Naive thymus-derived CD4-positive, alpha-beta T cell (primary cell): ENCODE measurements around the gene AIPL1. TPM values are rescaled to one million over a fixed set of nuclear protein-coding genes. Genes with fewer than 3 reads are reported as not detected.

ENCODE experiments used
- ATAC-seq: fragments of 150-1000 bp; cut with Tn5 transposase; 2 replicates; pipeline ENCODE4 v1.10.0; 2021; ENCODE audit warnings: mild to moderate bottlenecking, moderate library complexity
- CTCF ChIA-PET: fragments of 350-600 bp; sonication (Branson Sonifier 250); formaldehyde crosslinking; loops from one replicate; lab custom pipeline; 2021; ENCODE audit warnings: antibody characterized with exemption; lab: Charles Lee
- POLR2A ChIA-PET: fragments of 350-600 bp; sonication (Branson Sonifier 250); formaldehyde crosslinking; loops from one replicate; lab custom pipeline; 2021; ENCODE audit warnings: antibody characterized with exemption, inconsistent platforms; lab: Charles Lee
- DNase-seq, 9 donors: peaks; one replicate each; pipeline versions ENCODE4 v3.0.0 to v3.0.0-alpha.2; 2020 to 2022; ENCODE audit warnings: mixed read lengths in 1 of 9
- H3K27ac ChIP-seq: one replicate; pipeline ENCODE4 v1.7.0; 2013; ENCODE audit warnings: mild to moderate bottlenecking, low read depth, low read length, moderate library complexity
- H3K27me3 ChIP-seq, 2 donors: one replicate each; pipeline ENCODE4 v1.7.0; 2013; ENCODE audit warnings: low read length in 2 of 2, mild to moderate bottlenecking in 2 of 2, moderate library complexity in 2 of 2; ENCODE audit not compliant: control insufficient read depth in 2 of 2, insufficient read depth in 2 of 2
- H3K36me3 ChIP-seq, 3 experiments: 1 replicate in 2 of 3; 2 replicates in 1 of 3; pipeline ENCODE4 v1.7.0; 2013; ENCODE audit warnings: low read length in 3 of 3, mild to moderate bottlenecking in 3 of 3, moderate library complexity in 1 of 3; ENCODE audit not compliant: insufficient read depth in 3 of 3, control insufficient read depth in 2 of 3
- H3K4me1 ChIP-seq, 2 donors: one replicate each; pipeline ENCODE4 v1.7.0; 2013; ENCODE audit warnings: low read length in 2 of 2, mild to moderate bottlenecking in 2 of 2, moderate library complexity in 1 of 2; ENCODE audit not compliant: control insufficient read depth in 2 of 2, insufficient read depth in 2 of 2
- H3K4me3 ChIP-seq: 2 replicates; pipeline ENCODE4 v1.7.0; 2013; ENCODE audit warnings: mild to moderate bottlenecking, low read length
- H3K9me3 ChIP-seq, 3 experiments: 1 replicate in 2 of 3; 2 replicates in 1 of 3; pipeline ENCODE4 v1.7.0; 2013; ENCODE audit warnings: low read length in 3 of 3; ENCODE audit not compliant: control insufficient read depth in 2 of 3
- H3K27ac Mint-ChIP-seq, 9 donors: one replicate each; pipeline ENCODE4 v1.8.0; 2020 to 2022; ENCODE audit warnings: mixed read lengths in 9 of 9, mild to moderate bottlenecking in 8 of 9, moderate library complexity in 5 of 9, inconsistent platforms in 2 of 9
- H3K27me3 Mint-ChIP-seq, 5 donors: one replicate each; pipeline ENCODE4 v1.8.0; 2021 to 2022; ENCODE audit warnings: mixed read lengths in 5 of 5, mild to moderate bottlenecking in 1 of 5
- H3K36me3 Mint-ChIP-seq, 5 donors: one replicate each; pipeline ENCODE4 v1.8.0; 2020 to 2022; ENCODE audit warnings: mixed read lengths in 5 of 5, mild to moderate bottlenecking in 3 of 5, inconsistent platforms in 1 of 5
- H3K4me1 Mint-ChIP-seq, 7 donors: one replicate each; pipeline ENCODE4 v1.8.0; 2020 to 2022; ENCODE audit warnings: mixed read lengths in 7 of 7, mild to moderate bottlenecking in 3 of 7, inconsistent platforms in 1 of 7
- H3K4me3 Mint-ChIP-seq, 10 donors: one replicate each; pipeline ENCODE4 v1.8.0; 2020 to 2022; ENCODE audit warnings: mild to moderate bottlenecking in 10 of 10, mixed read lengths in 10 of 10, moderate library complexity in 6 of 10, inconsistent platforms in 2 of 10
- H3K9me3 Mint-ChIP-seq, 11 donors: one replicate each; pipeline ENCODE4 v1.8.0; 2020 to 2022; ENCODE audit warnings: mixed read lengths in 11 of 11, mild to moderate bottlenecking in 4 of 11, inconsistent platforms in 1 of 11, moderate library complexity in 1 of 11
- intact Hi-C, 2 donors: fragments of 100-400 bp; cut with micrococcal nuclease; formaldehyde crosslinking; loops; one replicate each; pipeline ENCODE4 v1.15.1; 2023
- polyA plus RNA-seq, 2 donors: library from polyadenylated mRNA; unstranded; fragments of 300-500 nt; fragmentation: Illumina TruSeq; gene quantifications; one replicate each; pipeline ENCODE4 v1.2.3, GENCODE V29; 2021
- total RNA-seq, 6 experiments: library from RNA in 5 of 6; stranded (reverse) in 5 of 6; gene quantifications; 1 replicate in 5 of 6; 2 replicates in 1 of 6; pipeline ENCODE4 v1.2.3 and lab custom pipeline; 2021 to 2026

Gene AIPL1
- total and polyA plus RNA-seq, 7 experiments from 2014 or later: not detected

DNA sequence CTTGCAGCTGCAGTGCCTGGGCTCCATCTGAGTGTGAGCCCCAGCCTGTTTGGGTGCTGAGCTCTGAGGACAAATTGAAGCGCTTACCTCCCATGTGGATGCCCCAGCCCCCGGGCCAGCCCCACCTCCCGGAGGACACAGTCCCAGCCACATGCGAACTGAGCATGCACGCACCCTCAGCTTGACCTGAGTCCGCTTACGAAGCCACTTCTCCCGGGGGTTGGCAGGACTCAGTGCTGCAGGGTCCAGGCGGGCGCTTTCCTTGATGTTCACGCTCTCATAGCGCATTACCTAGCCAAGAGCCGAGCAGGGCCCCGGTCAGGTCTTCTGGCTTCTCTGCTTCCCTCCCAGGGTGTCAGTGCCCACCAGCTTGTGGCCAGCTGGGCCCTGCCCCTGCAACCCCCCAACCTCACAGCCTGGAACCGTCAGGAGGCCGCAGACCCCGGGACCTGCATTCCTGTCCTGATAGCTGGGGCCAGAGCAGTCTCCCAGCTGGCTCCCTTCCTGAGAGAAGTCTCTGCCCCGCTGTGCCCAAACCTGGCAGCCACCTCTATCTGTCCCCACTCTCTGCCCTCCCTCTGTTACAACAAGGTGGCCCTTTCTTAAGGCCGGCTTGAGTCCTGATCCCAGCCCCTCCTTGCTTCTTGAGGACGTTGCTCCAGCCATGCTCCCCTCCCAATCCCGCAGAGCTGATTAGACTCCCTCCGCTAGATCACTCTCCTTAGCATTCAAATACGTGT is 33.3 kb upstream of the AIPL1 start:
- ChIA-PET CTCF (no interaction called here), POLR2A (no interaction called here)

DNA sequence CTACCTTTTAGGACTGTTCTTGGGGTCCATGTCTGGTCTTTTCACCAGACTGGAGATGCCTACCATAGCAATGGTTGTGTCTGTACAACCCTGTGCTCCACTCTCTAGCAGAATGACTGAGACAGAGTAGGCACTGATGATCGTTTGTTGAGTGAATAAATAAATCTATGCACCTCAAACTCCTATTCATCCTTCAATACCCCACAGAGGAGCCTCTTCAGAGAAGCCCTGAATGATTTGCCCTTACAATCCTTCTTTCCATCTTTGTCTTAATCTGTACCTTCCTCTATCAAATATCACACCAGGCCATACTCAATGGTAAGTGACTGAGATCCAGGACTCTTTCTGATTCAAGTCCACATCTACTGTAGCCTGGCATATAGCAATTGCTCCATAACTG is 32.6 kb upstream of the AIPL1 start:
- H3K4me3 ChIP-seq: no peak overlapping the region
- Mint-ChIP-seq H3K27ac (no peak overlapping the region), H3K36me3 (no peaks in the 10 kb centered on the region), H3K4me1 (peaks cover 0 to 6% (median 0%) of the 10 kb centered on the region in 7 donors), H3K27me3 (peaks cover 0 to 6% (median 3%) of the 10 kb centered on the region in 5 donors), H3K4me3 (no peak overlapping the region), H3K9me3 (peaks cover 0 to 3% (median 0%) of the 10 kb centered on the region in 11 donors)
- no peaks in the 10 kb centered on the region for H3K27me3 ChIP-seq
- no peak for ATAC-seq
- no peaks in the 10 kb centered on the region for H3K4me1 ChIP-seq
- H3K9me3 ChIP-seq: no peaks in the 10 kb centered on the region
- intact Hi-C loops: no loop called here
- CTCF ChIA-PET: no interaction called here
- no peak for DNase-seq
- POLR2A ChIA-PET: no interaction called here
- no peak overlapping the region for H3K27ac ChIP-seq
- no peaks in the 10 kb centered on the region for H3K36me3 ChIP-seq

More for the DNA sequence above, 33.3 kb upstream of the AIPL1 start:
- no peak for ATAC-seq
- peaks cover 0 to 6% (median 3%) of the 10 kb centered on the region in 5 donors for H3K27me3 Mint-ChIP-seq
- no peaks in the 10 kb centered on the region for H3K36me3 Mint-ChIP-seq
- H3K4me1 Mint-ChIP-seq: peaks cover 1 to 6% (median 3%) of the 10 kb centered on the region in 7 donors
- Histone ChIP-seq H3K36me3 (no peaks in the 10 kb centered on the region), H3K27ac (no peak overlapping the region), H3K27me3 (no peaks in the 10 kb centered on the region), H3K4me3 (no peak overlapping the region), H3K9me3 (no peaks in the 10 kb centered on the region), H3K4me1 (no peaks in the 10 kb centered on the region)
- H3K27ac Mint-ChIP-seq: peak overlapping the region in 2 of 9 donors; percentile 31 to 59
- H3K4me3 Mint-ChIP-seq: no peak overlapping the region
- DNase-seq: no peak
- H3K9me3 Mint-ChIP-seq: peaks cover 0 to 3% (median 0%) of the 10 kb centered on the region in 11 donors
- intact Hi-C loops: no loop called here

- no peak overlapping the region for H3K27ac ChIP-seq
- DNase-seq: no peak
- intact Hi-C loops: no loop called here
- CTCF ChIA-PET: no interaction called here
- Mint-ChIP-seq H3K4me3 (no peak overlapping the region), H3K27me3 (peaks cover 0 to 6% (median 3%) of the 10 kb centered on the region in 5 donors), H3K36me3 (no peaks in the 10 kb centered on the region), H3K9me3 (peaks cover 0 to 3% (median 0%) of the 10 kb centered on the region in 11 donors), H3K4me1 (peaks cover 0 to 13% (median 3%) of the 10 kb centered on the region in 7 donors), H3K27ac (peak overlapping the region in 1 of 9 donors; percentile 4)
- POLR2A ChIA-PET: no interaction called here
- H3K4me3 ChIP-seq: no peak overlapping the region
- no peak for ATAC-seq
- H3K9me3 ChIP-seq: no peaks in the 10 kb centered on the region
- H3K4me1 ChIP-seq: no peaks in the 10 kb centered on the region
- no peaks in the 10 kb centered on the region for H3K36me3 ChIP-seq
- H3K27me3 ChIP-seq: no peaks in the 10 kb centered on the region
These were observed 30.5 kb upstream of the AIPL1 start for GRCh38 chr17:6465206-6466003.

- no peak overlapping the region for H3K27ac ChIP-seq
- Mint-ChIP-seq H3K9me3 (peaks cover 0 to 3% (median 0%) of the 10 kb centered on the region in 11 donors), H3K4me3 (no peak overlapping the region), H3K36me3 (no peaks in the 10 kb centered on the region), H3K27ac (peak overlapping the region in 1 of 9 donors; percentile 4), H3K27me3 (peaks cover 0 to 5% (median 3%) of the 10 kb centered on the region in 5 donors), H3K4me1 (peaks cover 0 to 13% (median 4%) of the 10 kb centered on the region in 7 donors)
- no peaks in the 10 kb centered on the region for H3K9me3 ChIP-seq
- no peaks in the 10 kb centered on the region for H3K36me3 ChIP-seq
- no peaks in the 10 kb centered on the region for H3K27me3 ChIP-seq
- H3K4me3 ChIP-seq: no peak overlapping the region
- ChIA-PET CTCF (no interaction called here), POLR2A (no interaction called here)
- no peaks in the 10 kb centered on the region for H3K4me1 ChIP-seq
- DNase-seq (no peak), ATAC-seq (no peak)
- intact Hi-C loops: no loop called here
These were observed 29.6 kb upstream of the AIPL1 start for GRCh38 chr17:6464446-6465041.

DNA sequence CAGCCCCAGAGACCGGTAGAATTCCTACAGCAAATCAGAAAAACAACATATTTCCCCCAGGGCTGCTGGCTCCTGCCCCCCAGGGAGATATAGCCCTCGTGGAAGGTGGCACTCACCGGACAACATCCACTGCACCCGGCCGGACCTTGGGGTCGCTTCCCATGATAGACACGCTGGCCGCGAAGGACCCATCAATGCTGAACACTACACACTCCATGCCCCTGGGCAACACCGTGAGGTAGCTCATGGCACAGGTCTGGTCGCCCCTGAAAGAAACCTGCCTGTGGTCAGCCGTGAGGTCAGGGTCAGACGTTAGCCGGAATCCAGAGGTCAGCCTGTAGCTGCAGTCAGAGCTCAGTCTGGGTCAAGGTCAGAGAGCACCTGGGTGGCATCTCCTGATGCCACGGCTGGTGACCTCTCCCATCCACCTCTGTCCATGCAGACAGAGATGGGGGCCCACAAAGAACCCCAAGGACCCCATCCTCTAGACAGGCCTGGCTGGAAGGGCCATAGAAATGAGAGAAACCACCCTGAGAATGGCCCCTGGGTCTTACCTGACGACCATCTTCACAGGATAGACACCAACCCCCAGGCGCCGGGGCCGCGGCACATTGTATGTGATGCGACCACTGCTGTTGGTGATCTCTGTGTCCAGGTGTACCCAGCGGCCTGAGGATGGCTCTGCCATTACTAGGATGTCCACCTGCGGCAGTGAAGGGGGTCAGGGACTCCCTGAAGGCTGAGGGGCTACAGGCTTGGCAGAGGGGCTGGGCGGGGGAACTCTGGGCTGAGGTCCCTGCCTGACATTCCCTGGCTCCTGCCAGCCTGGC is 28.9 kb upstream of the AIPL1 start:
- H3K9me3 ChIP-seq: no peaks in the 10 kb centered on the region
- Mint-ChIP-seq H3K27ac (no peak overlapping the region), H3K36me3 (no peaks in the 10 kb centered on the region), H3K4me3 (no peak overlapping the region), H3K9me3 (peaks cover 0 to 3% (median 0%) of the 10 kb centered on the region in 11 donors), H3K4me1 (peaks cover 0 to 13% (median 0%) of the 10 kb centered on the region in 7 donors), H3K27me3 (peaks cover 0 to 4% (median 0%) of the 10 kb centered on the region in 5 donors)
- ChIA-PET CTCF (no interaction called here), POLR2A (no interaction called here)
- no peaks in the 10 kb centered on the region for H3K36me3 ChIP-seq
- intact Hi-C loops: no loop called here
- H3K4me1 ChIP-seq: no peaks in the 10 kb centered on the region
- no peak overlapping the region for H3K4me3 ChIP-seq
- ATAC-seq (no peak), DNase-seq (no peak)
- H3K27me3 ChIP-seq: no peaks in the 10 kb centered on the region
- H3K27ac ChIP-seq: no peak overlapping the region

DNA sequence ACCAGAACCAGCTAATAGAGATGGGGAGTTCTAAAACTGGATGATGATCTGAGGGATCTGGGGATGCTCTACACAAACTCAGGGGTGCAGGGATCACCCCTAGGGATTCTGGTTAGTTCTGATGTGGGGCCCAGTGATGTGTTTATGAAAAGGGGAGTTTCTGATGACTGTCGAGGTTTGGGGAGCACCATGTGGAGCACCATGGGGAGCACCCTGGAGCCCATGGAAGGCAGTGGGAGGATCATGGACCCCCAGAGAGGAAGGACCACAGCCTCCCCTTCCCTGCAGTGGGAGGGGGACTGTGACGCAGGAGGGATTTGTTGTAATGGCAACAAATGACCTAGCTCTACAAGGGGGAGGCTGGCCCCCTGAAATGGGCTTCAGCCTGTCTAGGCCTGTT is 27.8 kb upstream of the AIPL1 start:
- no peak overlapping the region for H3K4me3 ChIP-seq
- H3K36me3 ChIP-seq: no peaks in the 10 kb centered on the region
- ChIA-PET CTCF (no interaction called here), POLR2A (no interaction called here)
- intact Hi-C loops: no loop called here
- Mint-ChIP-seq H3K27ac (peak overlapping the region in 1 of 9 donors; percentile 32), H3K9me3 (peaks cover 0 to under 1% (median 0%) of the 10 kb centered on the region in 11 donors), H3K36me3 (no peaks in the 10 kb centered on the region), H3K4me3 (no peak overlapping the region), H3K27me3 (peaks cover 0 to 3% (median 0%) of the 10 kb centered on the region in 5 donors), H3K4me1 (peaks cover 0 to 13% (median 0%) of the 10 kb centered on the region in 7 donors)
- DNase-seq (no peak), ATAC-seq (no peak)
- no peaks in the 10 kb centered on the region for H3K9me3 ChIP-seq
- no peak overlapping the region for H3K27ac ChIP-seq
- no peaks in the 10 kb centered on the region for H3K27me3 ChIP-seq
- H3K4me1 ChIP-seq: no peaks in the 10 kb centered on the region
